Peyer's patch (tissue), 4 donors: ENCODE measurements around the gene ECSIT. TPM values are rescaled to one million over a fixed set of nuclear protein-coding genes. Genes with fewer than 3 reads are reported as not detected.

ENCODE experiments used
- DNase-seq, 3 donors: peaks; one replicate each; pipeline ENCODE4 v3.0.0-alpha.2; 2017 to 2019
- H3K27ac ChIP-seq, 4 donors: fragments of 200-600 bp; sonication (generic); one replicate each; pipeline ENCODE4 v1.5.1; 2016 to 2019
- H3K27me3 ChIP-seq, 2 donors: fragments of 200-600 bp; sonication (generic); one replicate each; pipeline ENCODE4 v1.5.1; 2019
- H3K36me3 ChIP-seq, 3 donors: fragments of 200-600 bp; sonication (generic); one replicate each; pipeline ENCODE4 v1.5.1; 2016 to 2019
- H3K4me1 ChIP-seq, 4 donors: fragments of 200-600 bp; sonication (generic); one replicate each; pipeline ENCODE4 v1.5.1; 2016 to 2019
- H3K4me3 ChIP-seq, 4 donors: fragments of 200-600 bp; sonication (generic); 1 replicate in 3 of 4; 2 replicates in 1 of 4; pipeline ENCODE4 v1.5.1; 2016 to 2019; ENCODE audit warnings: mild to moderate bottlenecking in 1 of 4
- H3K9me3 ChIP-seq, 4 donors: fragments of 200-600 bp; sonication (generic); one replicate each; pipeline ENCODE4 v1.5.1; 2016 to 2019; ENCODE audit warnings: mild to moderate bottlenecking in 1 of 4
- CTCF ChIP-seq, 6 experiments: fragments of 450-650 bp in 4 of 6; fragments of 200-600 bp in 2 of 6; sonication (generic) in 1 of 6; IDR thresholded peaks; one replicate each; pipeline ENCODE4 v1.5.1; 2017 to 2019; ENCODE audit warnings: antibody characterized with exemption in 6 of 6, mild to moderate bottlenecking in 3 of 6, moderate library complexity in 1 of 6
- POLR2A ChIP-seq, 2 donors: fragments of 450-650 bp; IDR thresholded peaks; one replicate each; pipeline ENCODE4 v1.5.1; 2017; ENCODE audit warnings: antibody characterized with exemption in 2 of 2, mild to moderate bottlenecking in 2 of 2, moderate library complexity in 2 of 2
- total RNA-seq, 4 donors: library from RNA; depleted of rRNA; stranded (reverse); fragments of >200 nt; gene quantifications; one replicate each; pipeline ENCODE4 v1.1.0, GENCODE V29; 2016

ECSIT gene
- total RNA-seq, 4 donors from 2014 or later, result 50.1 to 94.0 (median 70.4) TPM

- peaks cover 0 to 19% (median 0%) of the 10 kb centered on the region in 4 donors for H3K4me1 ChIP-seq
- H3K36me3 ChIP-seq, result no peaks in the 10 kb centered on the region
- no peaks in the 10 kb centered on the region for H3K27me3 ChIP-seq
- peak overlapping the region in 1 of 4 donors; percentile 81 for H3K27ac ChIP-seq
- no peak for DNase-seq
- H3K9me3 ChIP-seq, result no peaks in the 10 kb centered on the region
- H3K4me3 ChIP-seq, result no peak overlapping the region
- TF ChIP-seq POLR2A (IDR thresholded peaks at IDR 0.05) (no peak), CTCF (IDR thresholded peaks at IDR 0.05) (no peak)
Observed at GRCh38 chr19:11534538-11534937, 5.6 kb upstream of the ECSIT start.

GRCh38 chr19:11530432-11530831 lies 1.5 kb upstream of the ECSIT start:
- no peaks in the 10 kb centered on the region for H3K9me3 ChIP-seq

GRCh38 chr19:11519138-11519537 lies 9.8 kb downstream of the ECSIT start:
- Histone ChIP-seq H3K27ac (no peak overlapping the region), H3K36me3 (peaks cover 0 to 58% (median 0%) of the 10 kb centered on the region in 3 donors), H3K27me3 (no peaks in the 10 kb centered on the region), H3K4me1 (no peaks in the 10 kb centered on the region), H3K4me3 (no peak overlapping the region), H3K9me3 (no peaks in the 10 kb centered on the region)
- no peak for DNase-seq
- TF ChIP-seq CTCF (IDR thresholded peaks at IDR 0.05) (no peak), POLR2A (IDR thresholded peaks at IDR 0.05) (no peak)

More at GRCh38 chr19:11530432-11530831, 1.5 kb upstream of the ECSIT start:
- no peak overlapping the region for H3K4me3 ChIP-seq
- peak overlapping the region in 1 of 4 donors; percentile 19 for H3K27ac ChIP-seq
- H3K36me3 ChIP-seq, result no peaks in the 10 kb centered on the region
- peak; percentile 28 to 74 (median 71) for DNase-seq
- H3K4me1 ChIP-seq, result peaks cover 0 to 21% (median 3%) of the 10 kb centered on the region in 4 donors
- TF ChIP-seq CTCF (IDR thresholded peaks at IDR 0.05), result peak in 3 of 6 experiments; percentile 6 to 15 (median 9)
- no peak for TF ChIP-seq POLR2A (IDR thresholded peaks at IDR 0.05)
- H3K27me3 ChIP-seq, result no peaks in the 10 kb centered on the region

GRCh38 chr19:11513946-11514345 lies 15.0 kb downstream of the ECSIT start:
- H3K4me1 ChIP-seq, result no peaks in the 10 kb centered on the region
- no peak for DNase-seq
- H3K9me3 ChIP-seq, result no peaks in the 10 kb centered on the region
- no peaks in the 10 kb centered on the region for H3K27me3 ChIP-seq
- TF ChIP-seq POLR2A (IDR thresholded peaks at IDR 0.05) (no peak), CTCF (IDR thresholded peaks at IDR 0.05) (no peak)
- H3K36me3 ChIP-seq, result peaks cover 0 to 66% (median 0%) of the 10 kb centered on the region in 3 donors
- H3K4me3 ChIP-seq, result no peak overlapping the region
- no peak overlapping the region for H3K27ac ChIP-seq

GRCh38 chr19:11510444-11510843 lies 18.5 kb downstream of the ECSIT start:
- no peak for DNase-seq
- Histone ChIP-seq H3K36me3 (peaks cover 0 to 35% (median 0%) of the 10 kb centered on the region in 3 donors), H3K9me3 (no peaks in the 10 kb centered on the region), H3K4me1 (peaks cover 0 to 8% (median 0%) of the 10 kb centered on the region in 4 donors), H3K4me3 (no peak overlapping the region), H3K27me3 (no peaks in the 10 kb centered on the region), H3K27ac (no peak overlapping the region)
- no peak for TF ChIP-seq POLR2A (IDR thresholded peaks at IDR 0.05)
- no peak for TF ChIP-seq CTCF (IDR thresholded peaks at IDR 0.05)
